ENCODE measurements around the gene MAPKAPK2.

MAPKAPK2 gene

DNA sequence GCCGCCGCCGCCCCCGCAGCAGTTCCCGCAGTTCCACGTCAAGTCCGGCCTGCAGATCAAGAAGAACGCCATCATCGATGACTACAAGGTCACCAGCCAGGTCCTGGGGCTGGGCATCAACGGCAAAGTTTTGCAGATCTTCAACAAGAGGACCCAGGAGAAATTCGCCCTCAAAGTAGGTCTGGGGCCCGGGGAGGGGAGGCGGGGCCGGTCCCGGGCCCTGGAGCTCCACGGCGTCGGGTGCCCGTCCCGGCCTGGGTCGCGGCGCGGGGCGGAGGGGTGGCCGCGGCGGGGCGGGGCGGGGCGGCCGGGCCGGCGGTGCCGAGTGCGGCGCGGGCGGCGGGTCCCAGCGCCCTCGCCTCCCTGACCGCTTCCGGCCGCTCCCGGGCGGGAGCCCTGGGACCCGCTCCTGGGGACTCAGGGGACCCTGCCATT, 646 bp downstream of the MAPKAPK2 start:
- Histone ChIP-seq H3K9ac (no peak overlapping the region), H3K79me2 (peaks cover 13% of the 10 kb centered on the region), H3K9me3 (ENCODE audit: control insufficient read depth, low read length) (no peaks in the 10 kb centered on the region), H3K27me3 (ENCODE audit: control insufficient read depth, insufficient read depth, low read length) (no peaks in the 10 kb centered on the region), H3K27ac (peak overlapping the region; percentile 83), H2AFZ (peak overlapping the region; percentile 51), H3K4me3 (ENCODE audit: low read depth, low read length) (peak overlapping the region; percentile 85), H3K36me3 (ENCODE audit: control insufficient read depth, insufficient read depth, low read length) (no peaks in the 10 kb centered on the region), H3K4me2 (ENCODE audit: low read length) (peak overlapping the region; percentile 88), H3K4me1 (peaks cover 4% of the 10 kb centered on the region)
- no peak for TF ChIP-seq CTCF (IDR thresholded peaks at IDR 0.05)

GRCh38 chr1:206685769-206686477, 1.2 kb downstream of the MAPKAPK2 start:
- Histone ChIP-seq H3K27ac (peak overlapping the region; percentile 83), H2AFZ (peak overlapping the region; percentile 51), H3K36me3 (ENCODE audit: control insufficient read depth, insufficient read depth, low read length) (no peaks in the 10 kb centered on the region), H3K4me2 (ENCODE audit: low read length) (peak overlapping the region; percentile 88), H3K4me3 (ENCODE audit: low read depth, low read length) (peak overlapping the region; percentile 85), H3K4me1 (peaks cover 7% of the 10 kb centered on the region), H3K9ac (no peak overlapping the region), H3K79me2 (peaks cover 18% of the 10 kb centered on the region), H3K27me3 (ENCODE audit: control insufficient read depth, insufficient read depth, low read length) (no peaks in the 10 kb centered on the region), H3K9me3 (ENCODE audit: control insufficient read depth, low read length) (no peaks in the 10 kb centered on the region)
- no peak for TF ChIP-seq CTCF (IDR thresholded peaks at IDR 0.05)

DNA sequence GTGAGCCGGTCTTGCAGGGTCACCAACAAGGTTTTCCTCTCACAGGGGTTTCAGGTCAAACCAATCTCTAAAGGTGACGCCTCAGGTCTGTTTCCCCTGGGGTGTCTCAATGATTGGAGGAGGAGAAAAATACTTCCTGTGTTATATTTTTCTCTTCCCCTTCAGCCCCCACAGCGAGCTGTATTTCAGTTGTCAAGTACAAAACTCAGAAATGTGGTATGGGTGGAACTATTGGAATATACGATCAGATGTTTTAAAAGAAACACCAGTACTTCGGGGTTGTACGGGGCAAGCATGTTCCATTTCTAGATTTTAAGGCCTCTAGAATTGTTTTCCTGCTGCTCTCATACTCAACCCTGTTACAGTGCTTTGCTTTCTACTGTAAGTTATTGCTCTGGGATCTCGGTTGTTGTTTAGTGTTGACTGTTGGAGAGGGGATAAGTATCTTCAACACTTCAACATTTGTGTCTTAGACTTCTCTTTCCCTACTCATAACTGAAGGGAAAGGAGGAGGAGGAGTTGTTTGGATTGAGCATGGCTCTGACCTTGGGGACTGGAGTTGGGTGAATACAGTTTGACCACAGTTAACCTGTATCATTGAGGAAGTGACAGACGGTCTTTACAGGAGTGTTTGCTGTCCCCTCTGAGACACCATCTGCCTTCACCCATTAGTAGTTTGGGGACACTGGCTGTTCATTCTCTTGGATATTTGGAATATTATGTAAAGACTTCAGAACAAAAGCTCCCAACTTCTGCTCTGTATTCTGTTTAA, 2.0 kb downstream of the MAPKAPK2 start:
- Histone ChIP-seq H3K9me3 (ENCODE audit: control insufficient read depth, low read length) (no peaks in the 10 kb centered on the region), H3K4me2 (ENCODE audit: low read length) (peak overlapping the region; percentile 88), H3K36me3 (ENCODE audit: control insufficient read depth, insufficient read depth, low read length) (no peaks in the 10 kb centered on the region), H3K4me1 (peaks cover 12% of the 10 kb centered on the region), H2AFZ (no peak overlapping the region), H3K79me2 (peaks cover 20% of the 10 kb centered on the region), H3K4me3 (ENCODE audit: low read depth, low read length) (peak overlapping the region; percentile 85), H3K27ac (peak overlapping the region; percentile 83), H3K27me3 (ENCODE audit: control insufficient read depth, insufficient read depth, low read length) (no peaks in the 10 kb centered on the region), H3K9ac (no peak overlapping the region)
- no peak for TF ChIP-seq CTCF (IDR thresholded peaks at IDR 0.05)

GRCh38 chr1:206687251-206687914, 2.7 kb downstream of the MAPKAPK2 start:
- TF ChIP-seq CTCF (IDR thresholded peaks at IDR 0.05) = no peak
- peaks cover 19% of the 10 kb centered on the region for H3K4me1 ChIP-seq
- H3K79me2 ChIP-seq = peaks cover 23% of the 10 kb centered on the region
- peak overlapping the region; percentile 85 for H3K4me3 ChIP-seq (ENCODE audit: low read depth, low read length)
- peak overlapping the region; percentile 88 for H3K4me2 ChIP-seq (ENCODE audit: low read length)
- no peaks in the 10 kb centered on the region for H3K36me3 ChIP-seq (ENCODE audit: control insufficient read depth, insufficient read depth, low read length)
- H3K27ac ChIP-seq = no peak overlapping the region
- H3K9ac ChIP-seq = no peak overlapping the region
- no peak overlapping the region for H2AFZ ChIP-seq
- H3K9me3 ChIP-seq (ENCODE audit: control insufficient read depth, low read length) = no peaks in the 10 kb centered on the region
- H3K27me3 ChIP-seq (ENCODE audit: control insufficient read depth, insufficient read depth, low read length) = no peaks in the 10 kb centered on the region
